A549 (cell line): ENCODE data around the gene VRK2.

ENCODE experiments used
- BHLHE40 ChIP-seq: IDR thresholded peaks from 2 replicates; pipeline ENCODE4 v1.6.1; 2012; ENCODE audit warnings: low read depth, low read length, inconsistent platforms
- CTCF ChIP-seq: fragments of >200 bp; sonication (Bioruptor Twin); formaldehyde crosslinking; IDR thresholded peaks from 3 replicates; pipeline ENCODE4 v1.5.1; 2016
- E2F6 ChIP-seq: IDR thresholded peaks from 2 replicates; pipeline ENCODE4 v1.6.1; 2012; ENCODE audit warnings: low read depth, borderline replicate concordance
- EP300 ChIP-seq, 2 experiments: fragments of >200 bp; sonication (Bioruptor Twin); formaldehyde crosslinking; IDR thresholded peaks; 2 replicates in 1 of 2; 3 replicates in 1 of 2; pipeline ENCODE4 v1.6.1; 2016 to 2017
- ESRRA ChIP-seq: fragments of 150-350 bp; IDR thresholded peaks from 2 replicates; pipeline ENCODE4 v1.6.1; 2014; ENCODE audit warnings: mild to moderate bottlenecking, low read length, borderline replicate concordance
- FOSL2 ChIP-seq, 2 experiments: fragments of 450-650 bp in 1 of 2; fragments of >200 bp in 1 of 2; sonication (Bioruptor Twin) in 1 of 2; formaldehyde crosslinking; IDR thresholded peaks; 2 replicates each; pipeline versions ENCODE4 v1.5.0 to v1.6.1; 2016 to 2020; ENCODE audit warnings: mild to moderate bottlenecking in 1 of 2, moderate library complexity in 1 of 2
- KDM5A ChIP-seq: fragments of 200-600 bp; sonication (generic); IDR thresholded peaks from 2 replicates; pipeline ENCODE4 v1.6.1; 2016; ENCODE audit warnings: antibody characterized with exemption, mild to moderate bottlenecking
- POLR2A ChIP-seq: IDR thresholded peaks from 2 replicates; pipeline ENCODE4 v1.6.1; 2012; ENCODE audit warnings: mild to moderate bottlenecking, low read length
- RAD21 ChIP-seq, 2 experiments: fragments of >200 bp in 1 of 2; sonication (Bioruptor Twin) in 1 of 2; formaldehyde crosslinking in 1 of 2; IDR thresholded peaks in 1 of 2; conservative IDR thresholded peaks in 1 of 2; 2 replicates in 1 of 2; 3 replicates in 1 of 2; pipeline ENCODE4 v1.6.1; 2012 to 2018; ENCODE audit warnings: inconsistent platforms in 1 of 2
- USF2 ChIP-seq: fragments of 450-650 bp; IDR thresholded peaks from 2 replicates; pipeline ENCODE4 v1.6.1; 2014; ENCODE audit warnings: antibody characterized with exemption
- TF ChIP-seq, protein P1 (sequence below): fragments of 200-600 bp; sonication (generic); IDR thresholded peaks from 2 replicates; pipeline ENCODE4 v1.6.1; 2016; ENCODE audit warnings: antibody characterized with exemption, mild to moderate bottlenecking, moderate library complexity

DNA sequence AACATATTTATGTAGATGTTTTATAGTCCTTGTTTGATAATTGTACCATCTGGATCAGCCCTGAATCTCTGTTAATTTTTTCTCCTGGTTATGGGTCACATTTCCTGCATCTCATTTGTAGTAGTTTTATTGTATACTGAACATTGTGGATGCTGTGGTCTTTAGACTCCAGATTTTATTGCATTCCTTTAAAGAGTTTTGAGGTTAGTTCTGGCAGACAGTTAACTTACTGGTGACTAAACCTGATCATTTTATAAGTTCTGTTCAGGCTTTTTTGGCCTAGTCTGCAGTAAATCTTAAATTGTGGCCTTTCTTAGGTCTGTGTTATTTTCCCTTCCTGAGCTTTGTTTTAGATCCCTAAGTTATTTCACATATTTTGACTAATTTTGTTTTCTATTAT lies 110.2 kb downstream of the VRK2 start:
- TF ChIP-seq CTCF (no peak), EP300 (IDR thresholded peaks at IDR 0.05) (no peak), POLR2A (no peak), ESRRA (no peak), USF2 (no peak), BHLHE40 (no peak), RAD21 (conservative IDR thresholded peaks at IDR 0.05 in 1 of 2, IDR thresholded peaks at IDR 0.05 in 1 of 2) (no peak), KDM5A (no peak), FOSL2 (IDR thresholded peaks at IDR 0.05) (no peak), FOSL2 (CRISPR knock-in tag; IDR thresholded peaks at IDR 0.05) (no peak), E2F6 (no peak)
- TF ChIP-seq, protein P1, sequence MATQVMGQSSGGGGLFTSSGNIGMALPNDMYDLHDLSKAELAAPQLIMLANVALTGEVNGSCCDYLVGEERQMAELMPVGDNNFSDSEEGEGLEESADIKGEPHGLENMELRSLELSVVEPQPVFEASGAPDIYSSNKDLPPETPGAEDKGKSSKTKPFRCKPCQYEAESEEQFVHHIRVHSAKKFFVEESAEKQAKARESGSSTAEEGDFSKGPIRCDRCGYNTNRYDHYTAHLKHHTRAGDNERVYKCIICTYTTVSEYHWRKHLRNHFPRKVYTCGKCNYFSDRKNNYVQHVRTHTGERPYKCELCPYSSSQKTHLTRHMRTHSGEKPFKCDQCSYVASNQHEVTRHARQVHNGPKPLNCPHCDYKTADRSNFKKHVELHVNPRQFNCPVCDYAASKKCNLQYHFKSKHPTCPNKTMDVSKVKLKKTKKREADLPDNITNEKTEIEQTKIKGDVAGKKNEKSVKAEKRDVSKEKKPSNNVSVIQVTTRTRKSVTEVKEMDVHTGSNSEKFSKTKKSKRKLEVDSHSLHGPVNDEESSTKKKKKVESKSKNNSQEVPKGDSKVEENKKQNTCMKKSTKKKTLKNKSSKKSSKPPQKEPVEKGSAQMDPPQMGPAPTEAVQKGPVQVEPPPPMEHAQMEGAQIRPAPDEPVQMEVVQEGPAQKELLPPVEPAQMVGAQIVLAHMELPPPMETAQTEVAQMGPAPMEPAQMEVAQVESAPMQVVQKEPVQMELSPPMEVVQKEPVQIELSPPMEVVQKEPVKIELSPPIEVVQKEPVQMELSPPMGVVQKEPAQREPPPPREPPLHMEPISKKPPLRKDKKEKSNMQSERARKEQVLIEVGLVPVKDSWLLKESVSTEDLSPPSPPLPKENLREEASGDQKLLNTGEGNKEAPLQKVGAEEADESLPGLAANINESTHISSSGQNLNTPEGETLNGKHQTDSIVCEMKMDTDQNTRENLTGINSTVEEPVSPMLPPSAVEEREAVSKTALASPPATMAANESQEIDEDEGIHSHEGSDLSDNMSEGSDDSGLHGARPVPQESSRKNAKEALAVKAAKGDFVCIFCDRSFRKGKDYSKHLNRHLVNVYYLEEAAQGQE, result no peak
